22Rv1 (cell line): ENCODE measurements around the gene FAM168A.
A peak's percentile ranks its signal among the peaks of the same experiment; 100 is the strongest.

Experiments
- H3K27ac ChIP-seq: fragments of 450-650 bp; 2 replicates; pipeline ENCODE4 v1.5.1; 2017
- CTCF ChIP-seq: fragments of 450-650 bp; IDR thresholded peaks from 2 replicates; pipeline ENCODE4 v1.5.1; 2017; ENCODE audit warnings: mild to moderate bottlenecking
- ZFX ChIP-seq: fragments of 450-650 bp; IDR thresholded peaks from 2 replicates; pipeline ENCODE4 v1.6.1; 2017; ENCODE audit warnings: antibody characterized with exemption, borderline replicate concordance

FAM168A gene

GRCh38 chr11:73597956-73598718 lies at the start of gene FAM168A:
TSS of gene FAM168A (minus strand) at chr11:73598112. CDS start at chr11:73468474, 129,638 bp downstream.
- TF ChIP-seq ZFX (no peak), CTCF (peak; percentile 36)
- peak within 1 kb of the TSS; percentile 78 for H3K27ac ChIP-seq

- TF ChIP-seq CTCF (no peak), ZFX (no peak)
- H3K27ac ChIP-seq: no peak overlapping the region
These were observed 49.7 kb upstream of the FAM168A start for GRCh38 chr11:73647459-73648100.

- TF ChIP-seq ZFX (no peak), CTCF (no peak)
- no peak within 1 kb of the TSS for H3K27ac ChIP-seq
These were observed 48.2 kb upstream of the FAM168A start, which contains the start of gene PLEKHB1 for GRCh38 chr11:73645972-73646631. TSS of gene PLEKHB1 (plus strand) at chr11:73646581. CDS start at chr11:73646609, 28 bp downstream.

- no peak for TF ChIP-seq CTCF
- no peak overlapping the region for H3K27ac ChIP-seq
These were observed 47.4 kb upstream of the FAM168A start for GRCh38 chr11:73645121-73645969.

GRCh38 chr11:73641668-73642067 lies 43.8 kb upstream of the FAM168A start:
- no peak for TF ChIP-seq ZFX
- no peak for TF ChIP-seq CTCF
- no peak overlapping the region for H3K27ac ChIP-seq

GRCh38 chr11:73640592-73640991 lies 42.7 kb upstream of the FAM168A start:
- TF ChIP-seq CTCF (no peak), ZFX (no peak)
- no peak overlapping the region for H3K27ac ChIP-seq
